GM19328 (cell line): ENCODE measurements around the gene ANKRA2.
"Not testable (repeated sequence)": the region's sequence is repeated elsewhere in the genome, so short reads cannot be mapped to it uniquely, and the experiment has no call there.

Source experiments
- ATAC-seq: cut with Tn5 transposase; IDR thresholded peaks from one replicate; pipeline ENCODE4 v1.9.1; 2021; ENCODE audit warnings: mild to moderate bottlenecking, moderate library complexity; ENCODE audit not compliant: unreplicated experiment

Gene ANKRA2

DNA sequence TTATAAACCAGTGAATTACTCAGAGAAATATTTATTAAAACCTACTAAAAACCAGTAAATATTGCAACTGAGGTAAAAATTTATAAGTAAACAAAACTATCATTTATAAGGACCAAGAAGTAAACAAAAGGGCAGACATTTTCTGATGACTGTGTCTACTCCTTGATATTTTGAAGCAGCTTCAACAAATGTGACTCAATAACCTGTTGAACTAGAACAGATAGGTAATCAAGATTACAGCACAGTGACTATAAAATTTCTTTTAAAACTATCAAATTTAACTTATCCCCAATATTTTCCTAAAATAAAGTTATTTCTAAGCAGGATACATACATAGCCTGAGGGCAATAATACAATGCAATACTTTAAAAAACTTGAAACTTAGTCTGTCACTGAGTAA is 12.8 kb downstream of the ANKRA2 start:
- no peak for ATAC-seq

DNA sequence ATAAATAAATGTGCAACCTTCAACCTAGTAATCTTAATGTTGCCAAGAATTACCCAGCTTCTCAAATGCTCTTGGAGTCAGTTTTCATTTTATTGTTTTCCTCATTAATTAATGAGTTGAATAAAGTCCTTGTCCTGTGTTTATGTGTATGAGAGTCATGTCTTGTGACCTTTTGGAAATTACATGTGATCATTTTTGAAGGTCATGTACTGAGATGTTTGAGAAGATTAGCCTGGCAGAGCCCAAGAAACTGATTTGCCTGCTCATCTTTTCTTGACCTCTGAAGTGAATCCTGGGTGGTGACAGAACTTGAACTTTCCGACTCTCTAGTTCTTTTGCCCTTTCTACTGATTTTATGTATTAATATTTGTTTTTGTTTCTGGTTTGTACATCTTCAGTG is 15.4 kb downstream of the ANKRA2 start:
- no peak for ATAC-seq

GRCh38 chr5:73545403-73545779 is 20.0 kb downstream of the ANKRA2 start:
- no peak for ATAC-seq

GRCh38 chr5:73544429-73545402 is 20.7 kb downstream of the ANKRA2 start:
- no peak for ATAC-seq

DNA sequence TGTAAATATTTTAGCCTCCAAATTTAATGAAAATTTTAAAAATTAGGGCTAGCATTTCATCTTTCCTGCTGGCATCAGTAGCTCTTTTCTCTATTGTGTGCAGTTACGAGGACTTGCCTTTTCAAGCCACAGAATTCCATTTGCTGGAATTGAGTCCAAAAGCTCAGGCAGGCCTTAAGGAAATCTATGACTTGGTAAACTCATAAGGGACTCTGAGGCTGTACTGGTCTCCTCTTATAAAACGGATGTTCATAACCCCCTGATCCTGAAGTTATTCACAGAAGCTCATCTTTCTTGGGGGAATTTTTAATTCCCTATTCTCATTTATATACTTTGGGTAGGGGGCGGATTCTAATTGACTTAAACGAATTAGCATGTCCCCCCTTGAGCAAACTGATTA is 23.4 kb downstream of the ANKRA2 start:
- ATAC-seq: no peak

GRCh38 chr5:73540192-73540591 is 25.2 kb downstream of the ANKRA2 start:
- ATAC-seq: no peak

DNA sequence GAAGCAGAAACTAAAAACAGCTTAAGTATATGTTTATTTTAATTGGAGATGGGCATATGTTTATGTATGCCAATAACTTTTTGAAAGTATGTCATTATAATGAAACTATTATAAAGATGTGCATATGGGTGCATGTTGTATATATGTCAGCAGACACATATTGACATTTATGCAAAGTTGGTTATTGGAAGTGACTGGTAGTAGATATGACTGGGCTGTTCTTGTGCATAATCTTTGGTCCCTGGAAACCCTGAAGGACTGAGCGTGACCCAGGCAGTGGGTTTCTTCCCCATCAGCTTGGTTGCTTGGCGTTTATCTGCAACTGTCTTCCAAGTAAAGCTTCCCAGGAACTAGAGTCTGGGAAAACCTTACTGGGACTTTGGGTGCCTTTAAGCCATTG is 25.7 kb downstream of the ANKRA2 start:
- no peak for ATAC-seq

DNA sequence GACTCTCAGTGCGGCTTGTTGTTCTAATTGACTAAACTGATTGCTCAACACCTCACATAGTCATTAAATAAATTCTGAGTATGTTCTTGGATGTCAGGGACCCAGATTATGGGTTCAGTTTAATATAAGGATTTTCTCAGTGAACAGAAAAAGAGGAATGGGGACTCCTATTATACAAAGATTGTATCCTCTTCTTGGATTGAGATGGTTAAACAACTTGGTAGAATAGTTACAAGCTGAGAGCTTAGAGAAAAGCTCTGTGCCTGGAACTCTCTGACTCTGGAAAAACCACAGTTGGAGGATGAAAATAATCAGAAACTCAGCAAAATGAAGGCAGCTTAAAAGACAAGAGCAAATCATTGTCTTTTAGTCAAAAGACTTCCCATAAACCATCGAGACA is 30.5 kb downstream of the ANKRA2 start:
- ATAC-seq: no peak

DNA sequence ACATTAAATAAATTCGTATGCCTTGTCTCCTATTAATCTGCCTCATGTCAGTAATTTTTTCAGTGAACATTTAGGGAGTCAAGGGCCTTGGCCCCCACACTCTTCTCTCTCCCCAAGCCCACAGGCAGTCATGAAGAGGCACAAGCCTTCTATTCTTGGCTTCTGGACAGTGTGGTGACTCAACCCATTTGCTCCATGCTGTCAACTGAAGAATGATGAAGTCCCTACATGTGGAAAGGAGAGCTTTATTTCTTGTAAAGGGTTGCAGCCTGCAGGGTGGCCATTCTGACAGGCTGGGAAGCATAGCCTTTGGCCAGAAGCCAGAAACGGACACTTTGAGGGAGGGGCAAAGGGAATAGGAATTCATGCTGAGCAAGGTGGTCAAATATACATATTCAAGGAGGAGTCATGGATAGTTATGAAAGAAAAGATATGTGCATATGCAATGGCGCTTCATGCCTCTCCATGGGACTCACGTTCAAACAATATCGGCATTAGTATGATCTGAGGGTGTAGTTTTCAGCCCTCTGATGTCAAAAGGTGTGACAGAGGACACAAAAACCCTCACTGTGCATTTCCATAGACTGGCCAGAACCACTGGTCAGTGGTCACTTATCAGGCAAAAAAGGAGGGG is 31.3 kb downstream of the ANKRA2 start:
- no peak for ATAC-seq

- ATAC-seq: no peak
Measured at GRCh38 chr5:73532195-73532594, 33.2 kb downstream of the ANKRA2 start.

- no peak for ATAC-seq
Measured at GRCh38 chr5:73531356-73531755, 34.1 kb downstream of the ANKRA2 start.

- ATAC-seq: no peak
Measured at GRCh38 chr5:73529081-73529480, 36.4 kb downstream of the ANKRA2 start.

- no peak for ATAC-seq
Measured at GRCh38 chr5:73528248-73528647, 37.2 kb downstream of the ANKRA2 start.

DNA sequence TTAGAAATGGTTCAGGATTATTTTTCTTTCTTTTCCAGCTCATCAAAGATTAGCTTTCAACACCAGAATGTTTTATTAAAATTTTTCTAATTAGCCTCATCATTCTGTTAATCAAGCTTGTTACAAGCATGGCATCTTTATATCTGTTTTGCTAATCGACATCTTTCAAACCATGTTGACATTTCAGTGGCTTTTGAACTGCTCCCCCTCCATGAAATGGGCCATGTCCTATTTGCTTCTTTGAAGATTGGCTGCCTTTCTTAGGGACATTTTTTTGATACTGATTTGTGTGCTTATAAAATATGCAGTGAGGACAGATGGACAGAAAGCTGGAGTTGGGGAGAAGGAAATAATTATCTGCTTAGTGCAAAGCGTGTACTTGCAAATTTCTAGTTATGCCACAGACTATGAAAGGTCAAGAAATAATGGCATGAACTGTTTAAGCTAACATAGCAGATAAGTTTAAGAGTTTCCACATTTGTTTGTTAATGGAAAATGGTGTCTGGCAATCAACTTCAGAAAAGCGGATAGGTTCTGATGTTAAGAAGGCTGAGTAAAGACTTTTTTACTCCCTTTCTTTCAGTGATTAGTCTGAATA is 39.7 kb downstream of the ANKRA2 start:
- ATAC-seq: no peak

DNA sequence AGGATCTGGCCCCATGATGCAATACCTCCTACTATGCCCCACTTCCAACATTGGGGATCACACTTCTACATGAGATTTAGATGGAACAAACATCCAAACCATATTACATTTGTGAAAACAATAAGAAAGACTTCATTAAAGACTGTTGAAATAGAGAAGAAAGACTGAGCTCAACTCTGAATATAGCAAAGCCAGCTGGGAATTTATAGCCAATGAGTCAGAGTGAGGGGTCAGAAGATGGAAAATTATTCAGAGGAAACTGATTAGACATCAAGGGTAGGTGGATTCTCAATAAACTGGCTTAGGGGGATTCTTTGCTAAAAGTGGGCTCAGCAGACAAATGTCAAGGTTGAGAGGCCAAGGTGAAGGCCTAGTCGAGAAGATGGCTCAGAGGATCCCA is 41.6 kb downstream of the ANKRA2 start:
- no peak for ATAC-seq

DNA sequence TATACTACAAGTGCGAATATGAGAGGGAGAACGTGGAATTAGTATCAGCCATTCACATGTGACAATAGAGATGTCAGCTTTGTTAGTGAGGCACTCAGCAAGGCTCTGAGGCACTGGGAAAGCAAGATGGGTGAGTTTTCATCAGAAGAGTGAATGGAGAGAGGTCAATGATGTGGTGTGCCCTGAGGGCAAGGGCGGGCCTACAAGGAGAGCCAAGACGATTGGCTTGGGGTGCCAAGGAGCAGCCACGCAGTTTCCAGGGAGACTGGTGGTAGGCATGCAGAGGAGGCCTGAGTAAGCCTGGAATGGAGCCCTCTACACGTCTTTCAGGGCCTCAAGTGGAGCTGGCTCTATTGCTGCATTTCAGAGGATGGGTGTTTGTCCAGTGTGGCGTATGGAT is 42.5 kb downstream of the ANKRA2 start:
- ATAC-seq: no peak

DNA sequence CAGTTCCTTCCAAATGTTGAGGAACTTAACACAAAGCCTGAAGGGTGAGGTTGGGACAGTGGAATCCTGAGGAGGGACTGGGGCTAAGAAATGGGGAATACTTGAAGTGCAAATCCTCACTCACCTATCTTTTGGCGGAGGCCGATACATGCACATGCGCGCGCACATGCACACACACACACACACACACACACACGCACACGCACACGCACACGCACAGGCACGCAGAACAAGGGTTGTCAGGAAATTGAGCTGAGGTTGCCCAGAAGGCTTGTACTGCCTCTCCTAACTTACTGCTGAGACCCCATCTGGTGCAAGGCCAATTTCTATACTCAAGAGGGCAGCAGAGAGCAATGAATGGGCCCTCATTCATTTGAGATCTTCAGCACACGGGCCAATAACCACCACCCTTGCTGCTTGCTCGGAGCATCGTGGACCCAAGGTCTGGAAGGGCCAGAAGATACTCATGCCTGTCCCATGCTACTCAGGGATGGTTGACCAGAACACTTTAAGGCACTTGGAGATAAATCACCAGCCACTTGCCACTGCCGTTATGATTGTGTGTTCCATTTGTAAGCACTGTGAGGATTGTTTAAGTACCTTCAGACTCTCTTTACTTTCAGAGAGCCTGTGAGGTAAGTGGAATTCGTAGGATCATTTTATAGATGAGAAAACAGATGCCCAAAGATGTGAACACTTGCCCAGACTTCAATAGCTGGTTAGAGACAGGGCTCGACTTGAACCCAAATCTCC is 45.7 kb downstream of the ANKRA2 start:
- ATAC-seq: peak; percentile 98

DNA sequence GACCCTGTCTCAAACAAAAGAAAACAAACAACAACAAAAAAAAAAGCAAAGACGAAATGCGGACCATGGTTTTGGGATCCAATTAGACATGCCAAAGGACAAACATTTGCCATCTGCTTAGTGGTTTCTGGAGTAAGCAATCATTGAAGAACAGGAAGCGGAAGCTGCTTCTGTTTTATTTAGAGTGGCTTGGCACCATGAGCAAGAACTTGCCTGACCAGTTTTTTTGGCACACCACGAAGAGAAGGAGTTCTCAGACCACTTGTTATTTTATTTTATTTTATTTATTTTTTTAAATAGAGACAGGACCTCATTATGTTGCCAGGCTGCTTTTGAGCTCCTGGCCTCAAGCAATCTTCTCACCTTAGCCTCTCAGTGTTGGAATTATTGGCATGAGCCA is 50.2 kb downstream of the ANKRA2 start:
- ATAC-seq: no peak

DNA sequence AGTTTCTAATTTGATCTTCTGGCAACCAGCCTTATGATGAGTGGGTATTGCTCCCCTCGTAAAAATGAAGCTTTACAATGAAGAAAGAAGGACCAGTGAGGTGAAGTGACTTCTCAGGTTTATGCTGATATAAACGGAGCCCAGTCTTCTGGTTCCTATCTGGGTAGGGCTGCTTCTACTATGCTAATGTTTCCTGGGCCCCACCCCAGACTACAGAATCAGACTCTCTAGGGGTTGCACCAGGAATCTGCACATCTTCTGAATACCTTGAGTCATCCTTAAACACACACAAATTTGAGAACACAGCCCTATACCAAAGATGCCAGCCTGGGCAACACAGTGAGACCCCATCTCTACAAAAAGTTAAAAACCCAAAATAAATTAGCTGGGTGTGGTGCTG is 51.0 kb downstream of the ANKRA2 start:
- ATAC-seq: no peak

GRCh38 chr5:73513996-73514395 is 51.4 kb downstream of the ANKRA2 start:
- no peak for ATAC-seq

DNA sequence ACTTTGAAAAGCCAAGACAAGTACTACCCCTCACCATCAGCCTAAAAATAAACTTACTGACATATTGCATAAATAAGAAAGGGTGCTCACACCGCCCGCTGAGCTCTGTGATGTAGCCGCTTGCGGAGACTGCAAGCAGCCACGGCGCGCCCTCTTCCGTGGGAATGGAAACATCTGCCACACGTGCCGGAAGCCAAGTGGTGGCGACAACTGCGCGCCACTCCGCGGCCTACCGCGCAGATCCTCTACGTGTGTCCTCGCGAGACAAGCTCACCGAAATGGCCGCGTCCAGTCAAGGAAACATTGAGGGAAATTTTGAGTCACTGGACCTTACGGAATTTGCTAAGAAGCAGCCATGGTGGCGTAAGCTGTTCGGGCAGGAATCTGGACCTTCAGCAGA is 56.9 kb downstream of the ANKRA2 start:
- not testable (repeated sequence) for ATAC-seq
